GM18873 (cell line): Measurements from ENCODE around the gene RNGTT.

Source experiments
- ATAC-seq: cut with Tn5 transposase; IDR thresholded peaks from one replicate; pipeline ENCODE4 v1.9.1; 2021; ENCODE audit warnings: mild to moderate bottlenecking, moderate library complexity, moderate number of reproducible peaks; ENCODE audit not compliant: unreplicated experiment, low FRiP score

Gene RNGTT

DNA sequence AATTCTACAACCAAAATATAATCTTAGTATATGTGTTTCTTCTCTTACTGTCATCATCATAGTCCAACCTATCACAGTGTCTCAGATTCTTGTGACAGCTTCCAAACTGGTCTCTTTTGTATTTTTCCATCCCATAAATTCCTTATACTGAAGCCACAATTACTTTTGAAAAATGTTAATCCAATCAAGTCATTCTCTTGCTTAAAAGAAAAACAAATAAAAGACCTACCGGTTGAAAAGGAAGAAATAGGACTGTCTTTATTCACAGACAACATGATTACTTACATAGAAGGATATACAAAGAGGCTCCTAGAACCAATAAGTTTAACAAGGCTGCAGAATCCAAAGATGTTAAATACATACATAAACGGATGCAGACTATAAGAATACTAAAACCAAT, 339.9 kb downstream of the RNGTT start:
- ATAC-seq = no peak

DNA sequence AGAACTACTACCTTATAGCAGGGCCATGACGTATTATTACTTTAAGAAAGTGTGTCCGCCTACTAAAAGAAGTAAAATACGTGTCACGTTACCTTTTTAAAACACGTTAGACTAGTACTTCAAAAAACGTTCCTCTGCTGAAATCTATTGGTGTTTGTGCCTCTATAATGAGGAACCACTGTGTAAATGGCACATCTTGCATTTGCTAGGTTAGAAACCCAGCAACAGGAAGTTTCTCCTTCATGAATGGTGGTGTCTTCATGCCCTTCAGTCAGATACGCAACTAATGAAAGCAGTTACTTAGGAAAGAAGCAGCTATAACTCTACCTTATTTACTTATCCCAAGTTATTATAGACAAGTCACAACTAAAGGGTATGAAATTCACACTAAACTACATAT, 343.5 kb downstream of the RNGTT start:
- ATAC-seq = no peak

DNA sequence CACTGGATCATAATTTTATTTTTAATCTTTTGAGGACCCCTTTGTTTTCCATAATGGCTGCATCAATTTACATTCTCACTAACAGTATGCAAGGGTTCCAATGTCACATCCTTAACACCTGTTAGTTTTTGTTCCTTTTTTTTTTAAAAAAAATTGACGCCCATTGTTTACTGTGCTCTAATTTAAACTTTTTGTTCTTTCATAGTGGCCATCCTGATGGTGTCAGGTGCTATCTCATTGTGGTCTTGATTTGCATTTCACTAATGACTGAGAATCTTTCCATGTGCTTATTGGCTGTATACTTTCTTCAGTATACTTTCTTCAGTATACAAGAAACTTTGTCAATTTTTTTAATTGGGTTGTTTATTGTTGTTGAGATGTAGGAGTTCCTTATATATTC, 347.0 kb downstream of the RNGTT start:
- ATAC-seq = no peak

DNA sequence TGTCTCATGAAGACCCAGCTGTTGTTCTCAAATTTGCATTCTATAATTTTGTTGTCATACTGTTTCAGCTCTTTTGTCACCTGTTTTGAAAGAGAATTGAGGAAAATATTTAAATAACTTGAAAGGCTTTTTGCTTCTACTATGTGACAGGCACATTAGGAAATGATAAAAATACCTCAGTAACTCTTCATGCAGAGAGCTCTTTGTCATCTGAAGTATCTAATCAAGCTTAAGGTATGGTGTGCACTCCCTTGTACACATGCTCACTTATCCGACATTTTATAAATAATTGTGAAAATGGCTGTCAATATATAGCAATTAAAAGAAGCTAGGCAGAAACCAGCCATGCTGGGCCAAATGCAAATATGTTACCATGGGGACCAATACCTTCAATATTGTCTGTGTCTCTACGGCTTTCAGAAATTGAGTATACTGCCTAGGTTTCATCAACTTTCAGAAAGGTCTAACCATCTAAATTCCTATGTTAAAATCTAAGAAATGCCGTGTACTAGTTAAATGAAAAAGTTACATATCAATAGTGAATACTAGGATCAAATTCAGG, 349.0 kb downstream of the RNGTT start:
- ATAC-seq = no peak

DNA sequence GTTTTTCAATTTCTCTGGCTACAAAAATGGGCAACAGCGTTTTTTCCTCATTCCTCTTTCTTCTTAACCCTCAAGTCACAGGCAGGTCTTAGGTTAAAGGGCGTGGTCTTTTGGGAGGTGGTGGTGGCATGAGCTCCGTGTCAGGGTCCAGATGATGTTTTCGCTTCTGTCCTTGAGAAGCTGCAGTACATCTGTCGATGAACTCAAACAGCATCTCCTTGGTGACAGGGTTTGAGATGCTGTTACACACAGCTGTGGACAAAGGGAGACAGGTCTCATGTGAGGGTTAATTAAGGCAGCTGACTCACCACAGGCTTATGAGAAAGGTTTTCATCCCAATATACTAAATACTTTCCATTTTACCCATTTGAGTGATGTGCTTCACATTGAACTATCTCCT, 350.8 kb downstream of the RNGTT start:
- no peak for ATAC-seq

DNA sequence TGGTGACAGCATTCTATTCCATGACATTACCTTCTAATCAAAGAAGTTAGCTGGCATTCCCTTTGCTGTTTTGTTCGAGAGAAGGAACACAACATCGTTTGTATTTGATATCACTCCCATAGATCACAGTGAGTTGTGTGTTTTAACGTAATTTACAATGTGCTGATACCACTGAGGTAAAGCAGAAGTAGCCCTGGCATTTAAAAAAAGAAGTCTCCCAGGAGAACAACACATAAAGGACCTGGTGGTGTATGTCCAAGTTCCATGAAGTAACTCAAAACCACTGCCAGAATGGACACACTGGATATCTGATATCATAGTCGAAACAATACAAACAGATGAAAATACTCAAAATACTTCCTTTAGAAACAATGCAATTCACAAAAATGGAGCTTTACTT, 351.7 kb downstream of the RNGTT start:
- ATAC-seq = no peak

DNA sequence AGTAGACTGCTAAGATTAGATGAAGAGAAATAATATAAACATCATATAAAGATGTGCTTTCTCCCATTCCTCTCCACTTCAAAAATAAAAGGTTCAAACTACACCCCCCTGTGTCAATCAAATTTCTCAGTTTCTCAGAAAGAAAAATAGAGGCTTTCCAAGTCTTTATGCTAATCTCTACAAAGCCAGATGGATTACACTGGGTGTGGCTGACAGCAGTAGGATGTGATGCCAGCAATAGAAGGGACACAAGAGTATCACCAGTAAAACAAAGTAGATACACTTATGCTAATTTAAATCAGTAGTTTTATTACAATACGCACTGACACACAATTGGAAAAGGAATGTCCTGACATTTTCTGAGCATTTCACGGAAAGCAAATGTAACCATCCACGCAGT, 353.4 kb downstream of the RNGTT start:
- no peak for ATAC-seq

DNA sequence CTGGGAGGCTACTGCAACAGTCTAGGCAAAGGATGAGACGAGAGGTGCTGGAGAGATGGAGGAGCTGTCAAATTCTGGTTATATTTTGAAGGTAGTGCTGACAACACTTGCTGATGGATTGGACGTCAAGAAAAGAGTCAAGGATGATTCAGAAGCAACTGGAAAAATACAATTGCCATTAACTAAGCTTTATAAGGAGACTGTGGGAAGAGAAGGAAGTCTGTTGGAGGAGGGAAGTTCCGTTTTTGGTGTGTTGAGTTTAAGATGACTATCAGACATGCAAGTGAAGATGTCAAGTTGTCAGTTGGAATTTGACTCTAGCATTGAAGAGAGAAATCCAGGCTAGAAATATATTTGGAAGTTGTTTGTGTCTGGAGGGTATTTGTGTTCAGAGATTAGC, 358.1 kb downstream of the RNGTT start:
- no peak for ATAC-seq

DNA sequence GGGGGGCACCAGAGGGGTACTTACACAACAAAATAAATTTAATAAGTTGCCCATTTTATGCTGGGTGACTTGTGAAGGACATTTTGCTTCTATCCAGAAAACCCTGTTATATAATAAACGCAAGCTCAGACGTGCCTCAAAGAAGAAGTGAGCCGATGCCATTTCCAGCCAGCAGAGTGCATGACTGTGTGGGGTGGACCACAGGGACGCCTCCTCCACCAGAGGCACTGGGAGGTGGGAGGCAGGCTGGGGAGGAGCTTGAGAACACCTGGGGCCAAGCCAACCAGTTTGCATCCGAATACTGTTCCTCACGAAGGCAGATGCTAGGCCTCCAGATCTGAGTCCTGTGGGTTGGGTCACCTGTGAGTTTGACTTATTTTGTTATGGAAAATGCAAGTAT, 363.8 kb downstream of the RNGTT start:
- ATAC-seq = no peak

DNA sequence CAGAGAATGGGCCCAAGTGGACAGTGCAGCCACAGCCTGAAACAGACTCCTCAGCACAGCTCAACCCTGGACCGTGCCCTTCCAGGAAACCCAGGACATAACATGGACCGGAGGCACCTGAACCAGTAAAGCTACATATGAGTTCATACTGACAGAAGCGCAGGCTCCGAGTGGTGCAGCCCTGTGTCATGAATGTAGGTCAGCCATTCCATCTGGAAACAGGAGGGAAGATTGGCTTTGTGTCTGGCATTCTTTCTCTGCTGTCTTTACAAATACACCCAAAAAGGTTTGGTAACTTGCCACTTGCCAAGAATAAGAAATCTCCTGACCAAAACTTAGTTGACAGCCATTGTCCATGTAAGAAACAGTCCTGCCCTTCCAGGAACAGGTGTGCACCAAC, 366.6 kb downstream of the RNGTT start:
- ATAC-seq = no peak

DNA sequence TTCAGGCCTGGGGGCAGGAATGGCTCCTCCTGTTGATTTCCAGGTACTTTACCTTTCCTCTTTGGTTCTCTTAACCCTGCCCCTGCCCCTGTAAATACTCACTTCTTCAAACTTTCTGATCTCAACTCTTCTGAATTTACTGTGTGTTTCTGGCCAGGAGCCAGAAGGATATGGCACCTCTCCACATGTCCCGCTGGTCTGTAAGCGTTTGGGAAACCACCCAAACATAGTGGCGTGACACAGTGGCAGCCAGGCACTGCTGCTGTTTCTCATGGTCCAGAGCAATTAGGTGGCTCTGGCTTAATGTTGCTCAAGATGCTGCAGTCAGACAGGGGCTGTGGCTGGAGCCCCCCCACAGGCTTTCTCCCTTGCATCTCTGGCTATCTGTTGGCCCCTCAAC, 374.5 kb downstream of the RNGTT start:
- no peak for ATAC-seq

DNA sequence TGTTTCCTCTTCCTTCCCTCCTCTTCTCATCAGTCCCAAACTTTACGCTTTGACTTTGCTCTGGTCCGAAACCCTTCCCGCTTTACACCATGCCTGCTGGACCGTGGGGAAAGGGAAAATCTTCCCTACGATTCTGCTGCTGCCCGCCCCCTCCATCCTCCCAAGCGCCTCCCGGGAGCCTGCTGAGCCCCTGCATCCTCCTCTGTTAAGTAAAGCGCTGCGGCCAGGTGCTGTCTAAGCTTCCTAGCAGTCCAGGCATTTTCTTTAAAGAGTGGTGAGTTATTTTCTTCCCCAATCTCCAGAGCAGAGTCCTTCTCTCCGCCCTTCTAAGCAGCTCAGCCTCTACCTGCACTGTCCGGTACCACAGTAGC, 376.3 kb downstream of the RNGTT start:
- ATAC-seq = no peak

DNA sequence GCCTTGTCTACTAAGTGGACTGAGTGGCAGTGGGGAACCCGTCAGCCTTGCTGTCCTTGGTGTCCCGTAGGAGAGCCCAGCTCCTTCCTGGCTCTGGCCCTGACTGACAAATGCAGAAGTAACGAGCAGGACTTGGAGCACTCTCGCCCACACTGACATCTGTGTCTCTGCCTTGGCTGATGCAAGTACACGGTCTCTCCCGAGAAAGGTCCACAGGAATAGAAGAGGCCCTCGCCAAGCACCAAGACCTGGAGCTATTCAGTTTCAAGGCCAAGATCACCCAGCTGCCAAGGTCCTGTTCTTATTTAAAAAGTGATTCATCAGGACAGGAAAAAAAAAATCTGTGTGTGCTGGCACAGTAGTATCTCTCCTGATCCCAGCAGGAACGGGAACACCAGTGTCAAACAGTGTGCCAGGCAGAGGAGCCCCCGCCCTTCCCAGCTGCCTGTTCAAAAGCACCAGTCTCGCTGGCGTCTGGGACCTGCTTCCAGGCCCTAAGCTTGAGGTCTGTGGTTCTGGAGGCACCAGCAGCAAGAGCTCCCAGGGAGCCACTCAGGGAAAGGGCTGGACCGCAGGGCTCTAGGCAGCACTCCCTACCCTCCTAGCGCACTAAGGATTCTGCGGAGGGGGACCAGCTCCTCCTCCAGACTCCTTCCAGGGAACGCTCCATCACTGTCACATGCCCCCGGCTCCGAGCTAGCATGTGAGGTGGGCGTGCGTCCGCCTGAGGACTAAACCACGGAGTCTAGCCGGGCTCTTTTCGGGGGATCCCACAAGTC, 376.9 kb downstream of the RNGTT start:
- ATAC-seq = no peak

DNA sequence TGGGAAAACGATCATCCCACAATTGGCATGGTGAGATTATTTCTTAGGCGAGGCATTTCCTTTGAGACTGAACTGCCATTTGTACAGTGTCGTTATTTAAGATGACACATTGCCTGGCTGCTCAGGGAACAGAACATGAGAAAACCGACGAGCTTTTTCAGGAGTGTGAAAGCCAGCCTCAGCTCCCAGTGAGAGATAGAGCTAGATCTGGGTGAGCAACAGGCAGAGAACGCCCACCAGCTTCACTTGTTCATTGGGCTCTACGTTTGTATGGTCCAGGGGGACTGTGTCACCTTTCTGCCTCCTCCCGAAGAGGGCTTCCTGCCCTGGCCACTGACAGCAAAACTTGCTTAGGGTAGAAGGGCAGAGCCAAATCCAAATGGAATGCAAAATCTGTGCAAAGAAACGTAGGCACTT, 378.1 kb downstream of the RNGTT start:
- ATAC-seq = no peak

DNA sequence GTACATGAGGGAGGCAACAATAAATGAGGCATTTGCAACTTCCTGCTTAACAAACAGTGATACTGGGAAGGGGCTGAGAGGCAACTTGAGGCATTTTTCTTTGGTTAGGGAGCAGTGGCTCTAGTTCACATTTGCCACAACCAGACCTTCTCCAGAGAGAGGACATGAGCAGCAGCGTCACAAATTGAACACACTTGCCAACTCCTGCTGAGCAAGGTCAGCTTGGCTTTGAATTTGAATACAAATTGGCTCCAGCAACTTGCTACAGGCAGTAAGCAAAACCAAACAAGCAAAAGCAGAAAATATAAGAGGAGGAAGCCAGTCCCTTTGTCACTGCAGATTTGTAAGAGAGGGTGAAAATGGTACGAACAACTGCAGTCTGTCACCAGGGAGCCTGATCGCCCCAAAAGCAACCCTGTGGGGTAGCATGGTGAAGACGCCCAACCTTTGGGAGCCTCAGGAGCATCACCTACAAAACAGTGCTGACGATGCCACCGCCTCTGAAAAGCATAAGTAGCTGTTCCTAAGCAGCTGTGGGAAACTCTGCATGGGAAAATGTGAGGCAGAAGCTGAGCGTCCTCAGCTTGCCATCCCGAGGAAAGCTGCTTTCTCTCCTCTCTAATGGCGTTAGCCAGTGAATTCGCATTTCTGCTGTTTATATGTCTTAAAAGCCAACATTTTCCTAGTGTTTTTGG, 378.7 kb downstream of the RNGTT start:
- no peak for ATAC-seq

DNA sequence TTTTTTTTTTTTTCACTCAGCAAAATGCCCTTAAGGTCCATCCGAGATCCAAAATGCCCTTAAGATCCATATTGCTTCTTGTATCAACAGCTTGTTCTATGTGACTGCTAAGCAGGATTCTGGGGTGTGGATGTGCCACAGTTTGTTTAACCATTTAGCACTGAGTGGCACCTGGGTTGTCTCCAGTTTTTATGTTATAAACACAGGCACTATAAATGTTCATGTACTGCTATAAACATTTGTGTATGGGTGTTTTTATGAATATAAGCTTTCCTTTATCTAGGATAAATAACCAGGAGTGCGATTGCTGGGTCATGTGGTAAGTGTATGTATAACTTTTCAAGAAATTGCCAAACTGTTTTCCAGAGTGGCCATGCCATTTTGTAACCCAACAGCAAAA, 386.0 kb downstream of the RNGTT start:
- ATAC-seq = no peak

DNA sequence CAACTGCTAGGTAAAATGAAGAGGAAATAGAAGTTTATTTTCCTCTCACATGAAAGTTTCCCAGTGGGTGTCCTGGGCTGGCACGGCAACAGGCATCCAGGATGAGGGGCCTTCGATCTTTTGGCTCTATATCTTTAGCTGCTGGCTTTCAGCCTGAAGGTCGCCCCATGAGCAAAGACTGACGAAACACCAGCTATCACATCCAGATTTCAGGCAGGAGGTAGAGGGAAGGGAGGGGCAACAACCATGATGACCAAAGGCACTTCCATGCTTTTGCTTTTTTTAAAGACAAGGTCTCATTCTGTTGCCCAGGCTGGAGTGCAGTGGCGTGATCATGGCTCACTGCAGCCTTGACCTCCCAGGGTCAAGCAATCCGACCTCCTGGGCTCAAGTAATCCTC, 387.9 kb downstream of the RNGTT start:
- no peak for ATAC-seq

DNA sequence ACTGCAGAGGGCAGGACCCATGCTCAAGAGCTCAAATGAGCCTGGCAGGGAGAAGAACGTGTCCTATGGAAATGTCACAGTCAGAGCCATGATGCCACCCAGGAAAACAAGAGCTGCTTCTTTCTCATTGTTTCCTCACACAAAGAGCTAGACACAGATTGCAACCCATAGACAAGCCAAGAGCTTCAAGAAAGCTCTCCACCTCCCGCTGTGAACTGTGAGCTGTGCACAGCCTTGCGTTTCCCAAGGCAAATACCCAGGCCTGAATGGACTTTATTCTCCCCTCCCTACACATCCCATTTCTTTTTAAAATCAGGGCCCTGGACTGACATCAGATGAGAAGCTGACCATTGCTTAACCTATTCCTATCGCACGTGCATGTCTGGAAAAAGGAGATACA, 388.8 kb downstream of the RNGTT start:
- ATAC-seq = no peak

DNA sequence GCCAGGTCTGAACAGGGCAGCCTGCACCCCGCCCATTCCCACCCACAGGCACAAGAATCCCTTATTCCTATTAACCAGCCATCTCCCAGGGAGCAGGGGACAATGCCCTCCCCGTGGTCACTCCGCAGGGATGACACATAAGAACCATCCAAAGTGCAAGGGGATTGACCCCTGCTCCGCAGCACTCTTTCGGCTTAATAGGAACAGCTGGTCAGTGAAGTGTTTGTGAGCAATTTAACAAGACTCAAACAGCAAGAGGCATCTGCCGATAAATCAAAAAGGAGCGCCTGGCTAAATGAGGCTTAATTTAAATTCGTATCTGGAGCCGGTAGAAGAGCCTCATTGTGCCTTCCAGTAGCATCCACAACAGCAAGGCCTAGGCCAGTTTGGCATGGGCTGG, 389.4 kb downstream of the RNGTT start:
- ATAC-seq = no peak

DNA sequence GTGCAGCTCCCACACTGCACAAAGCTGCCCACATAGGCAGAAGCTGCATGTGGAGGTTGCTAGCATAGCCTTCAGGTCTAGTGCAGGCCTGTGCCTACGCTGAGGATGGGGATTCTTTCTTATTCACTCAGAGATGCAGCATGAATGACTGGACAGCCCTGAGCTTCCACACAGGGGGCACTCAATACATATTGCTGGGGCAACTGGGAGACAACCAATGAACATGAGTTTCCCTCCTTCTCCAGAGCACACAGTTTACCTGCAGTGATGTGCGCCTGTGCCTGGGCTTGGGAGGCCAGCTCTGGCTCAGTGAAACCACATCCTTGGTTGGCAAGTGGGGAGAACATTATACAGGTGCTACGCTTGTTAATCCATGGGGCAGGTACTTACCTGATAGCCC, 389.9 kb downstream of the RNGTT start:
- no peak for ATAC-seq

DNA sequence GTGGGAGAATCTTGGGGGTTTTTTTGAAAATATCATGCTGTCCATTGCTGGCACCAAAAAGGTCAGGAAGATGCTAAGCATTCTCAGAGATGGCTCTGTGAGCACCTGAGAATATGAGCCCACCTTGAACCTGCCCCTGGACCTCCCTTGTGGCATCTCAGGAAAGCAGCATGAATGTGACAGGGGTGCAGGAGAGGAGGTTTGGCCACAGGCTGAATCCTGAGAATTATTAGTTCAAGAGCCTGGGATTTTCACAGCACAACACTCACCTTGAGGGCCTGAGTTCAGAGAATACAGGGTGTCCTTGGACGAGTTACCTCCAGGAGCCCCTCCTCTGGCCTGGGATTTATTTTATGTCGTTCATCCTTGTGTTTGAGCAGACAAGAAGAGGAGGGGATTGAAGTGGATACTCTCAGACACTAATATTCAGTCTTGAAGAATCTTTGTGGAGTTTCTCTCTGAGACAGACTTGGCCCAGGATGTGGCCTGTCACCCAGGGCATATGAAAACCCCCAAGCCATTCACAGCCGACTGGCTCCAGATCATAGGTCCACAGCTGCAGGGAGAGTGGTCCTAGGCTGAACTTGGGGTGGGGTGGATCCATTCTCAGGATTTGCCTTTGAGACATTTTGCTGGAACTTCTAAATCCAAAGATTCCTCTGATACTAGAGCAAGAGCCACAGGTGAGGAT, 390.8 kb downstream of the RNGTT start:
- no peak for ATAC-seq
